Mesendoderm (in vitro differentiated cells): ENCODE data around the gene NUP62.
"Not testable (repeated sequence)": the region's sequence is repeated elsewhere in the genome, so short reads cannot be mapped to it uniquely, and the experiment has no call there.

Experiments
- DNase-seq: peaks from one replicate; pipeline ENCODE4 v3.0.0; 2013
- H2AK5ac ChIP-seq: 2 replicates; pipeline ENCODE4 v1.6.1; 2013; ENCODE audit warnings: low read length, inconsistent platforms
- H2BK120ac ChIP-seq: 2 replicates; pipeline ENCODE4 v1.6.1; 2013; ENCODE audit warnings: low read depth, mild to moderate bottlenecking, low read length, moderate library complexity, mixed read lengths
- H2BK15ac ChIP-seq: replicated peaks from 2 replicates; pipeline ENCODE4 v1.6.1; 2013; ENCODE audit warnings: low read depth, mild to moderate bottlenecking, moderate library complexity
- H2BK5ac ChIP-seq: 2 replicates; pipeline ENCODE4 v1.6.1; 2013; ENCODE audit warnings: low read length, inconsistent platforms
- H3K18ac ChIP-seq: 2 replicates; pipeline ENCODE4 v1.6.1; 2013; ENCODE audit warnings: mild to moderate bottlenecking, low read length, mixed read lengths
- H3K23ac ChIP-seq: one replicate; pipeline ENCODE4 v1.6.1; 2013; ENCODE audit warnings: low read length
- H3K27ac ChIP-seq: 2 replicates; pipeline ENCODE4 v1.5.1; 2013; ENCODE audit warnings: low read depth, mild to moderate bottlenecking, inconsistent platforms, low read length, moderate library complexity
- H3K27me3 ChIP-seq: 2 replicates; pipeline ENCODE4 v1.6.1; 2013; ENCODE audit warnings: low read length, control low read depth, mild to moderate bottlenecking, inconsistent platforms; ENCODE audit not compliant: insufficient read depth, poor library complexity
- H3K36me3 ChIP-seq: 2 replicates; pipeline ENCODE4 v1.6.1; 2013; ENCODE audit warnings: low read length, inconsistent platforms; ENCODE audit not compliant: control insufficient read depth, insufficient read depth
- H3K4ac ChIP-seq: one replicate; pipeline ENCODE4 v1.6.1; 2013; ENCODE audit warnings: low read depth, mild to moderate bottlenecking, low read length, moderate library complexity
- H3K4me1 ChIP-seq: 2 replicates; pipeline ENCODE4 v1.6.1; 2013; ENCODE audit warnings: low read depth, low read length, inconsistent platforms; ENCODE audit not compliant: control insufficient read depth
- H3K4me2 ChIP-seq: 2 replicates; pipeline ENCODE4 v1.6.1; 2013; ENCODE audit warnings: low read length
- H3K4me3 ChIP-seq: 2 replicates; pipeline ENCODE4 v1.5.1; 2013; ENCODE audit warnings: mild to moderate bottlenecking, low read length
- H3K56ac ChIP-seq: one replicate; pipeline ENCODE4 v1.6.1; 2013; ENCODE audit warnings: low read length
- H3K79me1 ChIP-seq: 2 replicates; pipeline ENCODE4 v1.6.1; 2013; ENCODE audit warnings: low read length, inconsistent platforms
- H3K79me2 ChIP-seq: 2 replicates; pipeline ENCODE4 v1.6.1; 2013; ENCODE audit warnings: mild to moderate bottlenecking, low read length; ENCODE audit not compliant: control insufficient read depth, insufficient read depth
- H3K9ac ChIP-seq: 2 replicates; pipeline ENCODE4 v1.6.1; 2013; ENCODE audit warnings: low read length, inconsistent platforms
- H4K5ac ChIP-seq: one replicate; pipeline ENCODE4 v1.6.1; 2013; ENCODE audit warnings: low read length
- H4K8ac ChIP-seq: one replicate; pipeline ENCODE4 v1.6.1; 2013; ENCODE audit warnings: low read depth, mild to moderate bottlenecking, control low read depth, low read length, moderate library complexity
- WGBS: extraction: QIAGEN DNeasy Blood & Tissue Kit; methylation state at CpG from one replicate; pipeline ENCODE4 v1.1.7; 2013; ENCODE audit warnings: low lambda C conversion rate, missing lambda C conversion rate; ENCODE audit not compliant: insufficient coverage; ENCODE audit errors: extremely low coverage; 5-methylcytosine and 5-hydroxymethylcytosine counted together

NUP62 gene

DNA sequence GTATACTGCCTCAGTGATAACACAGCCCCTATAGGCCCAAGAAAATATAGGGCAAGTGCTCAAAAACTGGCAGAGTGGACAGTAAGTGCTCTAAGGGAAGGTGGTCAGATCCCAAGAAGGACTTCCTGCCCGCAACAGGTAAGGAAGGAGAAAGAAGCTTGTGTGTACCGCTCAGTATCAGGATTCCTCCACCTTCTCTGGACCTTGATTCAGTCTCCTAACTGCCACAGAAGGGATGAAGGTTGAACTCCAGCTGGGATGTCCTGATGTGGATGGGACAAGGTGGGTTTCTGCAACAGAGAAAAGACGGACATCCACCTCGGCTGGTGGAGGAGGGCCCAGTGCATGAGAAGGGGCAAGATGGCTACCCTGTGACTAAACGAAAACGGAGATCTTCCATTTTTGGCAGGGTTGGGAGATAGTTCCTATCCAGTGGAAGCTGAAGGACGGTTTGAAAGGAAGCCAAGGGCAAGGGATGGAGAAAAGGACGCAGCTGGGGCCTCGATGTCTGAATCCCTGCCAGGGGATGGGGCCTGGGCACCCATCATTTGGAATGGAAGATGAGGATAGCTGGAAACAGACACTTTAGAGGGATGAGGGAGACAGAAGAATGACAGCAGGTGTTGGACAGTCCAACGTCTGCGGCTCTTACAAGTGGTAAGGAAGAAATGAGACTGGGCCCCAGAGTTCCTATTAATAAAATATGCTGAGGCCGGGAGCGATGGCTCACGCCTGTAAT lies 1.6 kb downstream of the NUP62 start:
- Histone ChIP-seq H3K79me1 (peaks cover 28% of the 10 kb centered on the region), H3K79me2 (peaks cover 54% of the 10 kb centered on the region), H2BK120ac (no peak overlapping the region), H3K18ac (no peak overlapping the region), H4K5ac (no peak overlapping the region), H3K4me1 (peaks cover 7% of the 10 kb centered on the region), H3K23ac (peak overlapping the region; percentile 45), H3K4me2 (peak overlapping the region; percentile 56), H3K4me3 (no peak overlapping the region), H2AK5ac (peak overlapping the region; percentile 24), H2BK15ac (no peak overlapping the region), H3K9ac (peak overlapping the region; percentile 64), H3K27me3 (no peaks in the 10 kb centered on the region), H4K8ac (no peak overlapping the region), H3K36me3 (peaks cover 21% of the 10 kb centered on the region), H2BK5ac (no peak overlapping the region), H3K27ac (no peak overlapping the region), H3K4ac (no peak overlapping the region), H3K56ac (peak overlapping the region; percentile 74)
- no CpG with 5 or more reads among the region's 14 CpGs for WGBS
- DNase-seq = no peak

DNA sequence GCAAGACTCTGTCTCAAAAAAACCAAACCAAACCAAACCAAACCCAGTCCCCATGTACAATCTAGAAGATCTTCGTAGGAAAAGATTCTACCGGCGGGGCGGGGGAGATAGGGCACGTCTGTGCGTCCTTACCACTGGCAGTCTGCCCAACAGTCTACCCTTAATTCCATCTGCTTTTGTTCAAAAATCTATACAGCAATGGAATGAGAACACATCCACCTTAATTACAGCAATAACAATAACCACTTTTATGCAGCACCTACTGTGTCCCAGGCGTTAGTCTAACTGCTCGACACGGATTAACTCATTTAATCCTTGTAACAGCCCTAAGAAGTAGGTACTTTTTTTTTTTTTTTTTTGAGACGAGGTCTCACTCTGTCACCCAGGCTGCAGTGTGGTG lies 2.8 kb downstream of the NUP62 start:
- Histone ChIP-seq H3K36me3 (peaks cover 21% of the 10 kb centered on the region), H2AK5ac (no peak overlapping the region), H2BK5ac (no peak overlapping the region), H3K9ac (no peak overlapping the region), H3K23ac (no peak overlapping the region), H3K27me3 (no peaks in the 10 kb centered on the region), H2BK120ac (no peak overlapping the region), H3K4me1 (peaks cover 7% of the 10 kb centered on the region), H3K4me2 (no peak overlapping the region), H3K56ac (no peak overlapping the region), H4K5ac (no peak overlapping the region), H3K79me2 (peaks cover 66% of the 10 kb centered on the region), H4K8ac (no peak overlapping the region), H3K27ac (no peak overlapping the region), H3K18ac (no peak overlapping the region), H2BK15ac (no peak overlapping the region), H3K79me1 (peaks cover 31% of the 10 kb centered on the region), H3K4me3 (no peak overlapping the region), H3K4ac (no peak overlapping the region)
- WGBS = no CpG with 5 or more reads among the region's 10 CpGs
- no peak for DNase-seq

DNA sequence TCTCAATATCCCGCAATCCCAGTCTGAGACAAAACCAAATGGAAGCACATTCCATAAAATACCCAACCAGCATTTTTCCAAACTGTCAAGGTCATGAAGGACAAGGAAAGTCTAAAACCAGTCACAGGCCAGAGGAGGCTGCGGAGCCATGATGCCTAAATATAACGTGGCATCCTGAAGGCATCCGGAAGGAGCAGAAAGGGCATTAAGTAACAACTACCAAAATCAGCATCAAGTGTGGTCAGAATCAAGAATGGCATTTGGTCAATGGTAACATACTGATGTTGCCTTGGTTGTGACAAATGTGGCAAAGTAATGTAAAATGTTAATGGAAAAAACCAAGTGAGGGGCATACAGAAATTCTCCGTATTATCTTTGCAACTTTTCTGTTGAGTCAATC lies 3.8 kb downstream of the NUP62 start:
- Histone ChIP-seq H3K56ac (no peak overlapping the region), H3K79me2 (peaks cover 72% of the 10 kb centered on the region), H4K8ac (no peak overlapping the region), H3K27me3 (no peaks in the 10 kb centered on the region), H4K5ac (no peak overlapping the region), H2BK15ac (no peak overlapping the region), H3K23ac (no peak overlapping the region), H3K79me1 (peaks cover 32% of the 10 kb centered on the region), H2BK5ac (no peak overlapping the region), H3K27ac (no peak overlapping the region), H3K4me1 (peaks cover 7% of the 10 kb centered on the region), H3K4me2 (no peak overlapping the region), H2AK5ac (no peak overlapping the region), H3K4ac (no peak overlapping the region), H3K4me3 (no peak overlapping the region), H2BK120ac (no peak overlapping the region), H3K9ac (no peak overlapping the region), H3K18ac (no peak overlapping the region), H3K36me3 (peaks cover 21% of the 10 kb centered on the region)
- WGBS = no CpG with 5 or more reads among the region's 5 CpGs
- DNase-seq = no peak

DNA sequence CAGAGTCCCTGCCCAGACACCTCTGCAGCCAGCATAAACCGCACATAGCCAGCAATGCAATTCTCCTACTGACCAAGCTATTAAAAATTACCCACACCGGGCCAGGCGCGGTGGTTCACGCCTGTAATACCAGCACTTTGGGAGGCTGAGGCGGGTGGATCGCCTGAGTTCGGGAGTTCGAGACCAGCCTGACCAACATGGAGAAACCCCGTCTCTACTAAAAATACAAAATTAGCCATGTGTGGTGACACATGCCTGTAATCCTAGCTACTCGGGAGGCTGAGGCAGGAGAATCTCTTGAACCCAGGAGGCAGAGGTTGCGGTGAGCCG lies 4.5 kb downstream of the NUP62 start:
- not testable (repeated sequence) for H3K9ac ChIP-seq, H4K5ac ChIP-seq, H3K27ac ChIP-seq, H3K4ac ChIP-seq, H3K4me2 ChIP-seq, DNase-seq, H3K4me3 ChIP-seq, H2BK15ac ChIP-seq, H3K18ac ChIP-seq, H2BK120ac ChIP-seq, H3K4me1 ChIP-seq, H3K56ac ChIP-seq, H3K23ac ChIP-seq, H2BK5ac ChIP-seq, H4K8ac ChIP-seq, H3K27me3 ChIP-seq, H2AK5ac ChIP-seq
- no CpG with 5 or more reads among the region's 13 CpGs for WGBS
- Histone ChIP-seq H3K79me2 (peaks cover 74% of the 10 kb centered on the region), H3K36me3 (peaks cover 21% of the 10 kb centered on the region), H3K79me1 (peaks cover 34% of the 10 kb centered on the region)

DNA sequence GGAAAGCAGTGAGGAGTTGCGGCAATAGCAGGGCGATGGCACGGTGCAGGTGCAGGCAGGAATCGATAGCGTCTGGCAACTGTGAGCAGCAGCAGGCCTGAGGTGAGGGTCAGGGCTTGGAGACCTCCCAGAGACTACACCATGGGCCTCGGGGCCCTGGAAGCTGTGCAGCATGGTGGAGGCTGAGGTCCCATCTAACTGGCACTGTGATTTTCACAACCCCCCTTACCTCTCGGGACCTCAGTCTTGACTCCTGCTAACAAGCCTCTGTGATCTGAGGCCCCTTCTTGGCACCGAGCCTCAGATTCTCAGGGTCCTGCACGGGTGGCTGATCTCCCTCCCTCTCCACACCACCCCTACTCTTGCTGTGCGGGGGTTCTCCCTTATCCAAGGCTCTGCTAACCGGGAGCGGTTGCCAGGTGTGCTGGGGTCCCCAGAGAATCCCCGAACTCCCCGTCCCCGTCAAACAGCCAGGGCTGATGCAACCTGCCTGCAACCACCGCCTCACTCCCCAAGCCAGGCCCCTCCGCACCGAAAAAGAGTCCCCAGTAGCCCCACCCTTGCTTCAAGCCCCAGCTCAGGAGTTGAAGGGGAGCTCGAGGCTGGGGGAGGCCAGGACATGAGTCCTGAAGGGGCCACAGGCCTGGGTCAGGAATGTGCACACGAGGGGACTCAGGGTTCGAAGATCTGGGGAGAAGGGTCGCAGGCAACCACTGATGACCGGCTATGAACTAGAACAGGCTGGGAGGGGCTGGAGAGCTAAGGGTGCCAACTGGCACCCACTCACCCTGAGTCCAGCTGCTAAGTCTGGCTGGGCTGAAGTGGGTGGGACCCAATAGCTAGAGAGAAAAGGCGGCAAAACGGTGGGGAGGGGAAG lies 5.1 kb downstream of the NUP62 start:
- H2BK5ac ChIP-seq = no peak overlapping the region
- H3K4me3 ChIP-seq = no peak overlapping the region
- peak; percentile 30 for DNase-seq
- H3K27ac ChIP-seq = no peak overlapping the region
- no peaks in the 10 kb centered on the region for H3K27me3 ChIP-seq
- H4K5ac ChIP-seq = no peak overlapping the region
- peaks cover 21% of the 10 kb centered on the region for H3K36me3 ChIP-seq
- H3K4me1 ChIP-seq = peaks cover 7% of the 10 kb centered on the region
- H3K4me2 ChIP-seq = no peak overlapping the region
- H3K9ac ChIP-seq = no peak overlapping the region
- peak overlapping the region; percentile 57 for H3K56ac ChIP-seq
- no peak overlapping the region for H2AK5ac ChIP-seq
- H3K79me2 ChIP-seq = peaks cover 77% of the 10 kb centered on the region
- H2BK120ac ChIP-seq = no peak overlapping the region
- H4K8ac ChIP-seq = no peak overlapping the region
- no CpG with 5 or more reads among the region's 25 CpGs for WGBS
- H3K79me1 ChIP-seq = peaks cover 37% of the 10 kb centered on the region
- H3K18ac ChIP-seq = no peak overlapping the region
- no peak overlapping the region for H3K4ac ChIP-seq
- H2BK15ac ChIP-seq = no peak overlapping the region
- no peak overlapping the region for H3K23ac ChIP-seq
